Mucosa of rectum (tissue), 2 donors: ENCODE results near the gene STAT4.

ENCODE experiments used
- H3K27ac ChIP-seq, 2 donors: one replicate each; pipeline ENCODE4 v1.7.0; 2013; ENCODE audit warnings: inconsistent platforms in 2 of 2, low read depth in 2 of 2, low read length in 2 of 2
- H3K27me3 ChIP-seq, 2 donors: one replicate each; pipeline ENCODE4 v1.7.0; 2013; ENCODE audit warnings: low read length in 2 of 2; ENCODE audit not compliant: control insufficient read depth in 2 of 2, insufficient read depth in 2 of 2
- H3K36me3 ChIP-seq, 2 donors: one replicate each; pipeline ENCODE4 v1.7.0; 2013; ENCODE audit warnings: low read length in 2 of 2; ENCODE audit not compliant: control insufficient read depth in 2 of 2, insufficient read depth in 2 of 2
- H3K4me1 ChIP-seq, 2 donors: one replicate each; pipeline ENCODE4 v1.7.0; 2013; ENCODE audit warnings: low read length in 2 of 2, mild to moderate bottlenecking in 1 of 2; ENCODE audit not compliant: control insufficient read depth in 2 of 2, insufficient read depth in 2 of 2
- H3K4me3 ChIP-seq, 2 donors: one replicate each; pipeline ENCODE4 v1.7.0; 2013; ENCODE audit warnings: low read length in 2 of 2
- H3K9ac ChIP-seq, 2 donors: one replicate each; pipeline ENCODE4 v1.7.0; 2013; ENCODE audit warnings: low read length in 2 of 2, low read depth in 1 of 2, mild to moderate bottlenecking in 1 of 2
- H3K9me3 ChIP-seq, 2 donors: one replicate each; pipeline ENCODE4 v1.7.0; 2013; ENCODE audit warnings: low read length in 2 of 2; ENCODE audit not compliant: control insufficient read depth in 2 of 2
- donor health status: healthy.
- donor health status: Normal muscosa, but diverticular disease.

Gene STAT4

GRCh38 chr2:191020742-191021381 lies 129.9 kb downstream of the STAT4 start:
- no peaks in the 10 kb centered on the region for H3K36me3 ChIP-seq
- H3K27me3 ChIP-seq: no peaks in the 10 kb centered on the region
- H3K9me3 ChIP-seq: no peaks in the 10 kb centered on the region
- H3K4me3 ChIP-seq: peak overlapping the region; percentile 88 to 89
- H3K4me1 ChIP-seq: peaks cover 12% of the 10 kb centered on the region in 2 donors
- peak overlapping the region; percentile 81 to 87 for H3K9ac ChIP-seq
- peak overlapping the region; percentile 84 to 93 for H3K27ac ChIP-seq

- Histone ChIP-seq H3K9ac (peak overlapping the region; percentile 81 to 87), H3K4me1 (peaks cover 12% of the 10 kb centered on the region in 2 donors), H3K27ac (peak overlapping the region; percentile 84 to 93), H3K4me3 (peak overlapping the region; percentile 88 to 89), H3K27me3 (no peaks in the 10 kb centered on the region), H3K36me3 (no peaks in the 10 kb centered on the region), H3K9me3 (no peaks in the 10 kb centered on the region)
Observed at GRCh38 chr2:191020221-191020741, 130.5 kb downstream of the STAT4 start.

DNA sequence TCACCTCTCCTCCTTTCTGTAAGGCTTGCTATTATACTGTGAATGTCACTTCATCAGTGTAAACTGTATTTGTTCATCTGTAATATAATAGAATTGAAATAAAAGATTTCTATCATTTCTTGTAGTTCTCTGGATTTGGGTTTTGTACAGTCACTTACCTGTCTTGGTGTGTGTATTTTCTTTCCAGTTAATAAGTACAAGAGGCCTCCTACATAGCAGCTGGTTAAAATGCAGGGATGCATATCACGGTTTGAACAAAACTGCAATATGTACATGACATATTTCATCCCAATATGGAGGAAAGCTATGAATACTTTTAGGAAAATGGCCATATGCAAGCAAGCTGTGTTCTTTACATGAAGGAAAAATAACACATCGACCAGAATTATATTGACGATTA lies 131.4 kb downstream of the STAT4 start:
- H3K27ac ChIP-seq: no peak overlapping the region
- H3K9me3 ChIP-seq: no peaks in the 10 kb centered on the region
- no peaks in the 10 kb centered on the region for H3K27me3 ChIP-seq
- no peak overlapping the region for H3K9ac ChIP-seq
- peaks cover 16 to 18% of the 10 kb centered on the region in 2 donors for H3K4me1 ChIP-seq
- no peak overlapping the region for H3K4me3 ChIP-seq
- no peaks in the 10 kb centered on the region for H3K36me3 ChIP-seq

- no peak overlapping the region for H3K27ac ChIP-seq
- H3K36me3 ChIP-seq: no peaks in the 10 kb centered on the region
- no peaks in the 10 kb centered on the region for H3K27me3 ChIP-seq
- no peak overlapping the region for H3K4me3 ChIP-seq
- H3K9me3 ChIP-seq: no peaks in the 10 kb centered on the region
- H3K4me1 ChIP-seq: peaks cover 17 to 18% of the 10 kb centered on the region in 2 donors
- H3K9ac ChIP-seq: no peak overlapping the region
Observed at GRCh38 chr2:191018643-191019119, 132.1 kb downstream of the STAT4 start.

- no peak overlapping the region for H3K4me3 ChIP-seq
- H3K27me3 ChIP-seq: no peaks in the 10 kb centered on the region
- no peak overlapping the region for H3K9ac ChIP-seq
- H3K4me1 ChIP-seq: peaks cover 15 to 20% of the 10 kb centered on the region in 2 donors
- H3K36me3 ChIP-seq: no peaks in the 10 kb centered on the region
- no peak overlapping the region for H3K27ac ChIP-seq
- H3K9me3 ChIP-seq: no peaks in the 10 kb centered on the region
Observed at GRCh38 chr2:191018048-191018447, 132.7 kb downstream of the STAT4 start.

DNA sequence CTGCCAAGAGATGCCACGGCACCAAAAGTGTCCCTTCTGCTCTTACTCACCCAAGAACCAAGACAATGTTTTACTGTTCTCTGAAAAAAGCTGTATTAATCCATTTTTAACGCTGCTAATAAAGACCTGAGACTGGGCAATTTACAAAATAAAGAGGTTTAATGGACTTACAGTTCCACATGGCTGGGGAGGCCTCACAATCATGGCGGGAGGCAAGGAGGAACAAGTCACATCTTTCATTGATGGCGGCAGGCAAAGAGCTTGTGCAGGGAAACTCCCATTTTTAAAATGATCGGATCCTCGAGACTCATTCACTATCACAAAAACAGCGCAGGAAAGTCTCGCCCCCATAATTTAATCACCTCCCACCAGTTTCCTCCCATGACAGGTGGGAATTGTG lies 135.0 kb downstream of the STAT4 start:
- no peaks in the 10 kb centered on the region for H3K27me3 ChIP-seq
- H3K36me3 ChIP-seq: peaks cover 2 to 5% of the 10 kb centered on the region in 2 donors
- H3K9ac ChIP-seq: no peak overlapping the region
- no peaks in the 10 kb centered on the region for H3K9me3 ChIP-seq
- H3K4me1 ChIP-seq: peaks cover 20 to 21% of the 10 kb centered on the region in 2 donors
- no peak overlapping the region for H3K4me3 ChIP-seq
- H3K27ac ChIP-seq: no peak overlapping the region

DNA sequence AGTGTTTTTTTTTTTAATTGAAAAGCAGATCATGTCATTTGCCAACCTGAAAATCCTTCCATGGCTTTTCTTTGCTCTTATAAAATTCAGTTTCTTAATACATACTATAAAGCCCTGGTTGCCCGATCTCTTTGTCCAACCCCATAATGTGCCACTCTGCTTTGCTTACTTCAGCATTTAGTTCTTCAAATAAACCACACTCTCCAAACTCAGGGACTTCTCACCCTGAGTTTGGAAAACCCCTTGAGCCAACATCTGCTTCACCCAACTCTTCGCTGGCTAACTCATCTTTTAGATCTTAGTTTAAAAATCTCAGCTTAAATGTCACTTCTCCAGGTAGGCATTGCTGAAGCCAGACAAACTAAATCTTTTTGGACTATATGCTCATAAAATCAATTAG lies 135.6 kb downstream of the STAT4 start:
- peaks cover 18 to 22% of the 10 kb centered on the region in 2 donors for H3K4me1 ChIP-seq
- peak overlapping the region in 1 of 2 donors; percentile 92 for H3K27ac ChIP-seq
- no peak overlapping the region for H3K4me3 ChIP-seq
- no peaks in the 10 kb centered on the region for H3K27me3 ChIP-seq
- peaks cover 4 to 7% of the 10 kb centered on the region in 2 donors for H3K36me3 ChIP-seq
- no peak overlapping the region for H3K9ac ChIP-seq
- no peaks in the 10 kb centered on the region for H3K9me3 ChIP-seq

DNA sequence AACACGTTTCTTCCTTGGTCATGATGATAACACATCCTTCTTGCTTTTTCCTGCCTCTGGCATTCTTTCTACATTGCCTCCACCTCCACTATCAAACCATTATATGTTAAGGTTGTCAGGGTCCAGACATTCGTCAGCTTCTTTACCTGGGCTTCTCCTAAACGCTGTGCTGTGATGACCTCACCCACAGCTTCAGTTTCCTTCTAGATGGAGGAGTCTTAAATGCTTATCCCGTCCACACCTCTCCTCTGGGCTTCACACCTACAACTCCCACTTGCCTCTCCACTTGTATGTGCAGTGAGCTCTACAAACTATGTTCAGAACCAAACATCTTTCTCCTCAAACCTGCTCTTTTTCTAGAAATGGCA lies 136.2 kb downstream of the STAT4 start:
- H3K9ac ChIP-seq: peak overlapping the region; percentile 70 to 82
- H3K4me3 ChIP-seq: peak overlapping the region; percentile 75 to 100
- H3K27ac ChIP-seq: peak overlapping the region; percentile 88 to 92
- H3K27me3 ChIP-seq: no peaks in the 10 kb centered on the region
- H3K4me1 ChIP-seq: peaks cover 18 to 19% of the 10 kb centered on the region in 2 donors
- no peaks in the 10 kb centered on the region for H3K9me3 ChIP-seq
- peaks cover 6 to 8% of the 10 kb centered on the region in 2 donors for H3K36me3 ChIP-seq

DNA sequence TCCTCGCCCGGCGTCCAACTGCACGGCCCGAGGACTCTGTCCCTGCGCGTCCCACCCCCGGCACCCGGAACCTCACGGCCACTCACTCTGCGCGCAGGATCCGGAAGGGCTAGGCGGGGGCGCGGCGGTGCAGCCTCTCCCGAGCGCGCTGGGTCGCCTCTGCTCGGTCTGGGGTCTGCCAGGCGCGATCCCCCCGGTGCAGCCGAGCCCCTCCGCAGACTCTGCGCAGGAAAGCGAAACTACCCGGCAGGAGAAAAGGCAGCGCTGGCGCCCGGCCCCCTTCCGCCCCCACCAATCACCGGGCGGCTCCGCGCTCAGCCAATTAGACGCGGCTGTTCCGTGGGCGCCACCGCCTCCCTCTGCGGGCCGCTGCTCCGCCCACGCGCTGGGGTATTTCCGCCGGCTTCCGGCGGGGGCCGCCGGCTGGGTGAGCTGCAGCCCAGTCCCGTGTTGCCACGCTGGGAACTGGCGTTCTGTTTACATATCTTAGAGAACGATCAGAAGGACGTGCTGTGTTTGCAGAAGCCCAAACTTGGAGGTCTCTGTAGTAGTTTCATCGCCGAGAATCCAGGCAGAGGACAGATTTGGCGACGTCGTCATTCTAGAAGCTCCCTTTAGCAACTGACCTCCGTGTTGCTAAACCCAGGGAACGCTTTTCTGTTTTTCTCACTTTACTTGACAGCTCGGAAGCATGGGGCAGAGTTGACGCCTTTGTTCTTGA lies 136.7 kb downstream of the STAT4 start, which contains the start of gene STAT1:
TSS of gene STAT1 (minus strand) at position 240 of the 721 bp plus-strand sequence. CDS start 4,168 bp downstream, outside the sequence.
- H3K9me3 ChIP-seq: no peaks in the 10 kb centered on the region

DNA sequence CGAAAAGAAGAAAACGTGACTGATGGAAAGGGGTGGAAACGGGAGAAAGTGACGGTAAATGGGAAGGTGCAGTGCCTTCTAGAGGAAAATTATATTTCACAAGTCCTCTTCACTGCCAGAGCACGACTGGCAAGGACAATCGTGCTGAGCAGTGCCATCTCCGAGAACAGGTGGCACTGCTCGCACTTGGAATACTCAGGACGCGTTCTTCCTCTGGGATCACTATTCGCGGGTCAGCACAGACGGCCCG lies 137.2 kb downstream of the STAT4 start:
- Histone ChIP-seq H3K4me1 (peaks cover 18 to 21% of the 10 kb centered on the region in 2 donors), H3K36me3 (peaks cover 15 to 16% of the 10 kb centered on the region in 2 donors), H3K27ac (peak overlapping the region; percentile 88 to 92), H3K4me3 (peak overlapping the region; percentile 75 to 100), H3K27me3 (no peaks in the 10 kb centered on the region), H3K9ac (peak overlapping the region; percentile 70 to 93), H3K9me3 (no peaks in the 10 kb centered on the region)

More for the DNA sequence above, 136.7 kb downstream of the STAT4 start, which contains the start of gene STAT1:
- peaks cover 18 to 19% of the 10 kb centered on the region in 2 donors for H3K4me1 ChIP-seq
- H3K4me3 ChIP-seq: peak within 1 kb of the TSS; percentile 75 to 100
- no peaks in the 10 kb centered on the region for H3K27me3 ChIP-seq
- peak within 1 kb of the TSS; percentile 88 to 92 for H3K27ac ChIP-seq
- peaks cover 11 to 12% of the 10 kb centered on the region in 2 donors for H3K36me3 ChIP-seq
- H3K9ac ChIP-seq: peak within 1 kb of the TSS; percentile 70 to 93
